SH-SY5Y (cell line): ENCODE results near the gene TDRD12.

Experiments
- GATA2 ChIP-seq: IDR thresholded peaks from 2 replicates; pipeline ENCODE4 v1.6.1; 2011; ENCODE audit warnings: mild to moderate bottlenecking, low read depth, low read length
- GATA3 ChIP-seq: IDR thresholded peaks from 2 replicates; pipeline ENCODE4 v1.6.1; 2011; ENCODE audit warnings: low read depth, mild to moderate bottlenecking, low read length, moderate library complexity

- TF ChIP-seq GATA3, result no peak
- no peak for TF ChIP-seq GATA2
Measured at GRCh38 chr19:32717496-32717895, 2.1 kb upstream of the TDRD12 start.
